Embryonic facial prominence (tissue), 1 donor: ENCODE measurements around the gene ZFPL1.

Source experiments
- DNase-seq: peaks from one replicate; pipeline ENCODE4 v3.0.0-alpha.2; 2016; ENCODE audit errors: extremely low spot score

ZFPL1 gene

DNA sequence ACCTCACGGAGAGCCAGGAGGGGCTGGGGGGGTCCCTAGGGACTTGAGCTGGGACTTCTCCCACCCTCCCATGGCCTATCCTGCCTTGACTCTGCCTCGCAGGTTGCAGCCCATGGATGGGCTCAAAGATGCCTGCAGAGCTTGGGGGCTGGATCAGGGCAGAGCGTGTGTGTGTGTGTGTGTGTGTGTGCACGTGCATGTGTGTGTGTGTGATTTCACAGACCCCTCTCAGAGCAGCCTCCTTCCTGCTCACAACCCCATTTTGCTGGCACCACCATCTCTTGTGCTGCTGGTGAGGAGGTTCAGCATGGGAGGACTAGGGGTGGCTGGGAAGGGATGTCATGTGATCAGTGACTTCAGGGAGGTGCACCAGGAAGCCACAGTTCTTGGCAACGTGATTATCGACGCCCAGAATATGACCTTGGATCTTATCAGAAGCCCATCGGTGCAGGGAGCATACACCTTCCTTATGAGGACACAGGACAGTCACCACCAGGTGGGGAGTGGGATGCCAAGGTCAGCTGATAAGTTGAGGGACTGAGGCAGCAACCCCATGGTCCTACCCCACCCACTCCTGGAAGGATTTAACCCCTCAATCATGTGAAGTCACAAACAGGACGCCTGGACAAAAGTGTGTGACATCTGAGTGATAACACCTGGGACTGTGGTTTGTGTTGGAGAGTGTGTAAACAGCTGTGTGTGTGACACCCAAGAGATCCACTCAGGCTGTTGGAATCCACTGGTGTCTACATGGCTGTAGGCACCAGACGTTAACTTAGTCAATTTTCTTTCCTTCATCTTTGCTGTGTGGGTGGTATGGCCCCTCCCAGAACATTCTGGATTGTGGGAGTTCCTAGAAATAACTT lies 23.8 kb upstream of the ZFPL1 start:
- DNase-seq: no peak

- no peak for DNase-seq
These were observed 23.1 kb upstream of the ZFPL1 start for GRCh38 chr11:65060913-65061408.

GRCh38 chr11:65063532-65063931 lies 20.5 kb upstream of the ZFPL1 start:
- no peak for DNase-seq

- no peak for DNase-seq
These were observed 19.2 kb upstream of the ZFPL1 start for GRCh38 chr11:65064847-65065240.

DNA sequence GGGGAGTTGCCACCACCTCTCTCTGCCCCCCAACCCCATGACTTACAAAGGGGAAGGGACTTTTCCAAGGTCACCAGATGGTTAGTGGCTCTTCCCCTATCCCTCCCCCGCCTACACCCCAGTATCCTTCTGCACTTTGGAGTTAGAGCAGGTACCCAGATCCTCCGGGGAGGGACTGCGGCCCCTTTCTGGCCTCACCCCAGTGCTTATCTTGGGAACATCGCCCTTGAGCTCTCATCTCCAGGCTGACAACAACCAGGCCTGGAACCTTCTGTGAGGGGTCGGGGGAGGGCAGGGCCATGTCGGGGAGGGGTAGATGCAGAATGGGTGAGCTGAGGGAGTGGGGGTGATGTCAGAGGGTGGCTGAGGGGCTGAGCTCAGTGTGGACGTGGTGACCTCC lies 18.2 kb upstream of the ZFPL1 start:
- no peak for DNase-seq

- DNase-seq: no peak
These were observed 17.7 kb upstream of the ZFPL1 start for GRCh38 chr11:65066315-65066714.

DNA sequence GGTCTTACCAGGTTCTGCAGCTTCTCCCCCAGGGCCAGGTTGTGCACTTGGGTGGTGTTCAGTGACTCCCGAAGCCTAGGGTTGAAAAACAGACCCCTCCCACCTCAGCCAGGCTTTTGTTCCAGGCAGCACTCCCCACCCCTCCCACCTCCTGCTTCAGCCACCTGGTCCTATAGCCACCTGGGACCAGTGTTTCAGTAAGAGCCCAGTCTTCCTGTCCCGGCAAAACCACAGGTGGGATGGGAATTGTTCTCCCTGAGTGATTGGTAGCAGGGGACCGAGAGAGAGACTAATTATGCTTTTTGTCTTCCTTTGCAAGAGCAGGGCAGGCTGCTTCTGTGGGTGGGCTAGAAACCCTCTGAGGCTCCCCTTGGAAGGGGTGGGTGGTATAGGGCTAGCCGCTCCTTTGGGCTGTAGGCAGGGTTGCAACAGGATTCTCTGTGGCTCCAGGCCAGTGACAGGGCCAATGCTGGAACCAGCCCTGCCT lies 17.2 kb upstream of the ZFPL1 start:
- DNase-seq: no peak

- no peak for DNase-seq
These were observed 16.6 kb upstream of the ZFPL1 start for GRCh38 chr11:65067446-65067845.

DNA sequence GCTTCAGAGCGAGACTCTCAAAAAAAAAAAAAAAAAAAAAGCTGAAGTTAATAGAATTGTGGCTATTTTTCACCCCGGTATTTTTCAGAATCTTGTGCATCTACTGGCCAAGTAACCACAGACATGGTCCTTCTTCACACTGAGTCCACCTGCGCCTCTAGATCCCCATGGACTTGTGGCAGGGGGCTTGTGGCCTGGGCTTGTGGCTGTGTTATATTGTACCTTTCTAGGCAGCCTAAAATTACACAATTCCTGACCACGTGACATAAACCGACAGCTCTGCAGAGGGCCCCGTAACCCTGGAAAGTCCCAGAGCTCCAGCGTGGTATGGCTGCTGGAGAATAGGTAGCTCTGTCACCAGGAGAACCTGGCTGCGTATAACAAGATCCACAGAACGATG lies 14.8 kb upstream of the ZFPL1 start:
- no peak for DNase-seq

DNA sequence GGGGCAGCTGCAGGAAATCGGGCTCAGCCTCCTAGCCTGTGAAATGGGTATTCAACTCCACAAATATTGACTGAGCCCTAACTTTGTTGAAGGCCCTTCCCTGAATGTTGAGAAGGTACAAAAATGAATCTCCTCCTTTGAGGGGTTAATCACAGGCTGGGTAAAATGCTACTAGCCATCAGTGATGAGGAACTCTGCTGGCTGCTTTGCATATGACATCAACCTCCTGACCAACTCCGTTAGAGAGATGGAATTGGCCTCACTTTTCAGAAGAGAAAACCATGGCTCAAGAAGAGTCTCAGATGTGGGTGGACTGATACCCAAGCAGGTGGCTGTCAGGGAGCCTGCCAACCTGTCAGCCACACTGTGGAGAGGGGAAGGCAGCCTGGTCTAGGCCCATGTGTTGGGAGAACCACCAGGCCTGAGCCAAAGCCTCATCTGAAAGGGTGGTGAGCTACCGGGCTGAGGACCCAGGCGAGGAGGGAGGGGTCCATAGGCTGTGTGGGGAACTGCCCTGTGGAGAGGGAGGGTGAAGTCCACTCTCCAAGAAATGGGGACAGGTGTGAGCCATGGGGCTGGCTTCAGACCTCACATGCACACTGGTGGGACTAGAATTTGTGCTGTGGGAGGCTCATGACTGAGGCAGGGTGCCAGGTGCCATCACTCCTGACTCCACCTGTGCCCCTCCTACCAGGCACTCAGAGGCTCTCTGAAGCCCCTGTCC lies 12.0 kb upstream of the ZFPL1 start:
- DNase-seq: no peak

DNA sequence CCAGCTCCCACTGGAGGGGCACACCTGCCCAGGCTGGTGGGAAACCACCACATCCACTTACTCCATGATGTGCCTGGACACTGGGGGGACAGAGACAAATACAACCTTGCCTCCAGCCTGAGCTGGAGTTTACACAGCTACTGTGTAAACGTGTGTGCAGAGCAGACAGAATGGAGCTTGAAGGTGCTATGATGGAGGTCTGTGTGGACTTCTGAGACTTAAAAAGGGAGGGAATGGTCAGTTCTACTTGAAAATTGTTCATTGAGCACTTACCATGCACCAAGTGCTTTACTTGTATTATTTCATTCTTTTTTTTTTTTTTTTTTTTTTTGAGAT lies 11.4 kb upstream of the ZFPL1 start:
- no peak for DNase-seq

- DNase-seq: no peak
These were observed 6.6 kb upstream of the ZFPL1 start for GRCh38 chr11:65077451-65077850.

DNA sequence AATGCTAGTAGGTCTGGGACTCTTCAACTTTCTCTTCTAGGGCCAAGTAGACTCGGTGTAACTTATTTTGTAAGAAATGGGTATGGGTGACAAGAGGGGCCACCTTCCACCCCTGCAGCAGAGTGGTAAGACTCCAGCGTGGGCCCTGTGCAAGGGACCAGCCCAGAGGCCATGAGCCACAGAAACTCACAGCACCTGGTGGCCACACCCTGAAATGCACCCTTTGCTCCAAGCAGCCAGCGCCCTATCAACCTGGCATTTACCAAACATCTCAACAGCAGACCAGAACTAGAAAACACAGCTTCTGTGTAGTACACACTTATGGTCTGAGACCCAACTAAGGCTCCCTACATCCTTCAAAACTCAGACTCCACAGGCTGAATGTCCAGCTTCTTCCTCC lies 5.9 kb upstream of the ZFPL1 start:
- no peak for DNase-seq

DNA sequence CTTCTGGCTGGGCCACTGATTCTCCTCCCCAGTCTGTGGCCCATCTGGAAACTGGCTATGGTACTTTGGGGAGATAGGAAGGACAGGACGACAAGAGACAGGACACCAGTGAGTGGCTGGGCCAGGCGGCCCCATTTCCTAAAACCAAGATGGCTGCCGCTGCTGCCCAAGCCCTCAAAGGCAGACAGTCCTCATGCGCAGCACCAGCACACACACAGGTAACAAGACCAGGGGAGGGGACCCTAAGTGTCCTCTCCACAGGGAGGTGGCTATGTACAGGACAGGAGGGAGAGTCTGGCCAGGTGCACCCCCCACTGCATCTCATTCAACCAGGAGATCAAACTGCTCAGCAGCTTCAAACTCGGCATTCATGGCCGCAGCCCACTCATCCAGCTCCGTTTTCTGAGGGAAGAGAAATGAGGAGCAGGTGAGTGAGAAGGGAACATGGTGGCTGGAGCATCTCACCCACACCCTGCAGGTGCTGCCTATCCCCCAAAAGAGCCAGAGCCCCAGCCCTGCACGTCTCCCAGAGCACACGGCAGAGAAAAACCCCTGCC lies 5.2 kb upstream of the ZFPL1 start:
- DNase-seq: no peak

DNA sequence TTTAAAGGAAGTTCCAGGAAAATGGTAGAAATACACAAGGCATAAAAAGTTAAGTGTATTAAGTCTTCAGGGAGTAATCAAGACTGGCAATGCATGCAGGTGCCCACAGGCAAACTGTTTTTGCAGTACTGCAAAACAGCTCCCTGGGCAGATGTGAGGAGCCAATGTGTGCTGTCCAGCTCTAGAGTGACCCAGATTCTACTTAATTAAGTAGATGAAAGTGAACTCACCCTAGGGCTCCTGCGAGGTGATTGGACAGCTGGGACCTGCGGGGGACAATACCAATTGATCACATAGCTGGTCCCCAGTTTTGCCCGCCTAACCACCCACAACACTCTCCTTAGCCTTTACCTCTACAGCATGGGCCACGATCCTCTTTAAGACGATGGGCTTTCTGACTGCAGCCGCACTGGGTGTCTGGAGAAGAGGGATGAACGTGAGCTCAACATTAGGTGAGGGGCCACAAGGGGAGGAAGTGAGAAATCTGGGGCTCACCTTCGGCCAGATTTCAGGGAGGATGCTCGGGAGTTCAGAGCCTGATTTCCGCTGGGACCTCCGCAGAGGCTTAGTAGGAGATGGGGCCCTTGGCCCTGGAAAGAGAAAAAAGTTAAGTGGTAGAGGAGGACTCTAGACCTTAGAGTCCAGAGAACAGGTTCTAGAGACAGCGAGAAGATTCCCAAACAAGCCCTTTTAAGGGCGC lies 738 bp upstream of the ZFPL1 start:
- no peak for DNase-seq

GRCh38 chr11:65084598-65085375 lies 765 bp downstream of the ZFPL1 start:
- DNase-seq: no peak

GRCh38 chr11:65085446-65085845 lies 1.4 kb downstream of the ZFPL1 start:
- no peak for DNase-seq

DNA sequence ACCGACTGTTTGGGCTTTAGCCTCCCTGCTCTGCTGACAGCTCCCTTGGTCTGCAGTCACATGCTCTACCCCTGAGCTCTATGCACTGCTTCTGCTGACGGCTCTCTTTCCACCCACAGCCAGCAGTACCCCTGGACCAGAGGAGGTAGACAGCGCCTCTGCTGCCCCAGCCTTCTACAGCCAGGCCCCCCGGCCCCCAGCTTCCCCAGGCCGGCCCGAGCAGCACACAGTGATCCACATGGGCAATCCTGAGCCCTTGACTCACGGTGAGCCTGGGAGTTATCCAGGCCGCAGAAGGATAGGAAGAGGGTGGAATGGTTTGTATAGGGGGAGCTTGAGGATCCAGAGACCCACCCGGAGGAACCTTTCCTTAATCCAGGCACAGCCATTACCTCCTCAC lies 2.8 kb downstream of the ZFPL1 start:
- no peak for DNase-seq

DNA sequence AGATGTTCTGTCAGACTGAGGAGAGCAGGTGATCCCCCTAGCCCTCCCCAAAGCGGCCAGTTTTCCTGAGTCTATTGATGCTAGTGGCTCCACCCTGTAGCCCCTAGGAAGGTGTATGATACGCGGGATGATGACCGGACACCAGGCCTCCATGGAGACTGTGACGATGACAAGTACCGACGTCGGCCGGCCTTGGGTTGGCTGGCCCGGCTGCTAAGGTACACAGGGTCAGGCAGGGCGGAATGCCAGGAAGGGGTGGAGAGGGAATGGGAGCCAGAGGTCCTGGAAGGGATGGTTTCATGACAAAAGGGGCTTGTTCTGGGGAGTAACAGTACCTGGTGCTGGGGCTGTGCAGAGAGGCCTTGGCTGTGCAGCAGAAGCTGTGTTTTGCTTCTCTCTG lies 3.2 kb downstream of the ZFPL1 start:
- no peak for DNase-seq

GRCh38 chr11:65087827-65088226 lies 3.8 kb downstream of the ZFPL1 start:
- no peak for DNase-seq

GRCh38 chr11:65089621-65090020 lies 5.6 kb downstream of the ZFPL1 start:
- DNase-seq: no peak
